GM12878 (cell line): ENCODE data around the gene MEGF11. TPM values are rescaled to one million over a fixed set of nuclear protein-coding genes. Genes with fewer than 3 reads are reported as not detected.

Experiments
- ATAC-seq: fragments of 200-7000 bp; cut with Tn5 transposase; 3 replicates; pipeline ENCODE4 v1.9.1; 2020; ENCODE audit warnings: mild to moderate bottlenecking, moderate library complexity
- BruUV-seq: library from RNA; stranded (reverse); fragments of 400-500 nt; replicated peaks from 2 replicates; lab custom pipeline; 2021; lab: Mats Ljungman, UMichigan
- CTCF ChIA-PET: fragments of 300-600 bp; sonication (Branson Sonifier 250); formaldehyde crosslinking; extraction: SDS; loops from one replicate; lab custom pipeline; 2021; ENCODE audit warnings: inconsistent platforms; lab: Yijun Ruan, JAX
- POLR2A ChIA-PET: fragments of 350-600 bp; formaldehyde crosslinking; extraction: SDS; loops from one replicate; lab custom pipeline; 2021; ENCODE audit warnings: inconsistent platforms; lab: Charles Lee
- RAD21 ChIA-PET: fragments of 300-600 bp; sonication (Branson Sonifier 250); formaldehyde crosslinking; loops from one replicate; lab custom pipeline; 2023; ENCODE audit warnings: antibody characterized with exemption; ENCODE audit not compliant: unreplicated experiment; lab: Charles Lee
- SMC1A ChIA-PET: fragments of 300-600 bp; sonication (Branson Sonifier 250); formaldehyde crosslinking; loops from one replicate; lab custom pipeline; 2023; ENCODE audit not compliant: unreplicated experiment, uncharacterized antibody; lab: Charles Lee
- DNase-seq: peaks from one replicate; pipeline ENCODE4 v3.0.0-alpha.2; 2011; ENCODE audit warnings: low read depth, low spot score
- FAIRE-seq: peaks from 3 replicates; lab custom pipeline; 2011; peaks lifted over from hg19 to GRCh38; lab: Jason Lieb, UNC
- H2AFZ ChIP-seq: 2 replicates; pipeline ENCODE4 v1.6.0; 2011; ENCODE audit warnings: low read depth, low read length, control low read depth; ENCODE audit not compliant: control insufficient read depth
- H3K27ac ChIP-seq: 2 replicates; pipeline ENCODE4 v1.5.1; 2011; ENCODE audit warnings: control low read depth; ENCODE audit not compliant: control insufficient read depth, insufficient read depth
- H3K27me3 ChIP-seq, 2 experiments: replicated peaks in 1 of 2; 2 replicates each; pipeline versions ENCODE4 v1.6.0 to v1.6.1; 2011; ENCODE audit warnings: low read length in 1 of 2; ENCODE audit not compliant: control insufficient read depth in 2 of 2, insufficient read depth in 2 of 2
- H3K36me3 ChIP-seq, 2 experiments: 2 replicates each; pipeline ENCODE4 v1.5.1; 2011; ENCODE audit warnings: low read length in 1 of 2; ENCODE audit not compliant: control insufficient read depth in 2 of 2, insufficient read depth in 2 of 2
- H3K4me1 ChIP-seq: 2 replicates; pipeline ENCODE4 v1.6.1; 2011; ENCODE audit warnings: mild to moderate bottlenecking, low read length, moderate library complexity, mixed read lengths; ENCODE audit not compliant: control insufficient read depth, insufficient read depth
- H3K4me2 ChIP-seq: 2 replicates; pipeline ENCODE4 v1.6.0; 2011; ENCODE audit warnings: control low read depth; ENCODE audit not compliant: control insufficient read depth, insufficient read depth
- H3K4me3 ChIP-seq: fragments of 200-600 bp; sonication (generic); 2 replicates; pipeline ENCODE4 v1.5.1; 2016
- H3K79me2 ChIP-seq: 2 replicates; pipeline ENCODE4 v1.6.0; 2011; ENCODE audit warnings: low read length; ENCODE audit not compliant: control insufficient read depth, insufficient read depth
- H3K9ac ChIP-seq: 2 replicates; pipeline ENCODE4 v1.8.0; 2011; ENCODE audit warnings: low read length, control low read depth, mixed read lengths; ENCODE audit not compliant: control insufficient read depth, insufficient read depth
- H3K9me3 ChIP-seq: replicated peaks from 3 replicates; pipeline ENCODE4 v1.5.1; 2011; ENCODE audit warnings: mild to moderate bottlenecking, low read length; ENCODE audit not compliant: control insufficient read depth, insufficient read depth
- H4K20me1 ChIP-seq: 2 replicates; pipeline ENCODE4 v1.6.0; 2011; ENCODE audit not compliant: control insufficient read depth, insufficient read depth
- BRCA1 ChIP-seq: IDR thresholded peaks from 2 replicates; pipeline ENCODE4 v1.6.1; 2011; ENCODE audit warnings: low read depth, low read length, improper control_type of control experiment
- CEBPB ChIP-seq, 2 experiments: fragments of 150-350 bp in 1 of 2; IDR thresholded peaks; 2 replicates each; pipeline ENCODE4 v1.6.1; 2012 to 2014; ENCODE audit warnings: low read depth in 2 of 2, low read length in 2 of 2, borderline replicate concordance in 1 of 2, inconsistent platforms in 1 of 2
- CTCF ChIP-seq, 3 experiments: IDR thresholded peaks in 2 of 3; conservative IDR thresholded peaks in 1 of 3; 2 replicates each; pipeline ENCODE4 v1.5.1; 2011; ENCODE audit warnings: low read depth in 3 of 3, low read length in 3 of 3, mild to moderate bottlenecking in 3 of 3, control low read depth in 2 of 3, moderate library complexity in 2 of 3, inconsistent platforms in 1 of 3, mixed read lengths in 1 of 3; ENCODE audit not compliant: control insufficient read depth in 2 of 3, insufficient read depth in 1 of 3; ENCODE audit errors: extremely low read depth in 1 of 3
- EED ChIP-seq: sonication (generic); IDR thresholded peaks from 2 replicates; pipeline ENCODE4 v1.6.1; 2016; ENCODE audit warnings: antibody characterized with exemption, low read depth
- HCFC1 ChIP-seq: fragments of 150-350 bp; IDR thresholded peaks from 2 replicates; pipeline ENCODE4 v1.6.1; 2014; ENCODE audit warnings: low read length
- IKZF2 ChIP-seq, 2 experiments: fragments of 450-650 bp; IDR thresholded peaks; 2 replicates each; pipeline ENCODE4 v1.6.1; 2017; ENCODE audit warnings: mild to moderate bottlenecking in 2 of 2, moderate library complexity in 2 of 2
- MTA3 ChIP-seq: IDR thresholded peaks from 2 replicates; pipeline ENCODE4 v1.6.1; 2012; ENCODE audit warnings: low read length, inconsistent platforms, borderline replicate concordance
- MYC ChIP-seq: IDR thresholded peaks from 2 replicates; pipeline ENCODE4 v1.6.1; 2011; ENCODE audit warnings: mild to moderate bottlenecking, low read length, moderate library complexity, inconsistent platforms; ENCODE audit not compliant: insufficient read depth, insufficient replicate concordance, insufficient read length, severe bottlenecking
- NFXL1 ChIP-seq: fragments of 450-650 bp; IDR thresholded peaks from 2 replicates; pipeline ENCODE4 v1.6.1; 2017; ENCODE audit warnings: antibody characterized with exemption, mild to moderate bottlenecking, borderline replicate concordance
- NR2C1 ChIP-seq: fragments of 450-650 bp; IDR thresholded peaks from 2 replicates; pipeline ENCODE4 v1.6.1; 2017; ENCODE audit warnings: antibody characterized with exemption, mild to moderate bottlenecking, moderate library complexity
- PAX8 ChIP-seq: fragments of 450-650 bp; IDR thresholded peaks from 2 replicates; pipeline ENCODE4 v1.6.1; 2017; ENCODE audit warnings: mild to moderate bottlenecking, moderate library complexity
- SMC3 ChIP-seq: IDR thresholded peaks from 2 replicates; pipeline ENCODE4 v1.6.1; 2011; ENCODE audit warnings: low read length, improper control_type of control experiment, borderline replicate concordance
- STAT3 ChIP-seq: IDR thresholded peaks from 2 replicates; pipeline ENCODE4 v1.6.1; 2011; ENCODE audit warnings: low read depth, low read length, improper control_type of control experiment
- ZNF24 ChIP-seq: fragments of 450-650 bp; IDR thresholded peaks from 2 replicates; pipeline ENCODE4 v1.6.1; 2017; ENCODE audit warnings: antibody characterized with exemption, mild to moderate bottlenecking
- ZNF592 ChIP-seq: fragments of 450-650 bp; IDR thresholded peaks from 2 replicates; pipeline ENCODE4 v1.6.1; 2017; ENCODE audit warnings: mild to moderate bottlenecking, moderate library complexity
- WGBS: methylation state at CpG from one replicate; pipeline ENCODE4 v1.1.6; 2016; ENCODE audit warnings: low lambda C conversion rate; ENCODE audit not compliant: insufficient replicate concordance, insufficient coverage; ENCODE audit errors: missing lambda C conversion rate; 5-methylcytosine and 5-hydroxymethylcytosine counted together
- in situ Hi-C: fragments of 300-500 bp; cut with MboI; formaldehyde crosslinking; loops from 9 replicates; pipeline ENCODE4 v1.14.3; 2018; ENCODE audit warnings: mixed read lengths
- intact Hi-C: fragments of 100-400 bp; cut with micrococcal nuclease; formaldehyde crosslinking; loops from one replicate; pipeline ENCODE4 v1.14.2; 2022; ENCODE audit not compliant: unreplicated experiment
- polyA plus RNA-seq, 11 experiments: library from polyadenylated mRNA; depleted of rRNA in 4 of 11; unstranded in 6 of 11; stranded (reverse) in 5 of 11; fragments of >200 nt; fragmentation: Nextera tagmentation in 4 of 11; fragmentation: Illumina TruSeq in 1 of 11; extraction: Ambion mirVana in 4 of 11; extraction: Trizol in 1 of 11; gene quantifications; 1 replicate in 1 of 11; 2 replicates in 10 of 11; pipeline versions ENCODE4 v1.2.1 to v1.2.3, GENCODE V29; 2011 to 2016; ENCODE audit warnings: inconsistent platforms in 2 of 11, missing spikeins in 2 of 11, low read depth in 1 of 11
- total RNA-seq, 4 experiments: library from RNA; depleted of rRNA in 3 of 4; stranded (reverse); fragments of >200 nt in 3 of 4; fragmentation: Illumina TruSeq in 1 of 4; extraction: Trizol in 1 of 4; gene quantifications; 2 replicates each; pipeline versions ENCODE4 v1.2.1 to v1.2.3, GENCODE V29; 2013 to 2021

The MEGF11 gene
- total and polyA plus RNA-seq, 10 of the 15 experiments (the other 5 are each of a cell fraction or from before 2014, with no cell fraction given) = 0.03 to 1.7 (median 0.49) TPM

GRCh38 chr15:66029650-66030049 is 223.9 kb downstream of the MEGF11 start:
- ChIA-PET POLR2A (no interaction called here), CTCF (no interaction called here), RAD21 (no interaction called here), SMC1A (no interaction called here)
- intact Hi-C loops (no loop called here), in situ Hi-C loops (no loop called here)
- Histone ChIP-seq H4K20me1 (no peaks in the 10 kb centered on the region), H3K4me1 (no peaks in the 10 kb centered on the region), H3K4me2 (no peak overlapping the region), H3K9me3 (no peaks in the 10 kb centered on the region; the same call in 2 of the 3 replicates), H3K9ac (no peak overlapping the region), H3K27ac (no peak overlapping the region), H2AFZ (no peak overlapping the region), H3K27me3 (no peaks in the 10 kb centered on the region; a peak in 2 of 4 replicates), H3K4me3 (no peak overlapping the region), H3K79me2 (no peaks in the 10 kb centered on the region), H3K36me3 (no peaks in the 10 kb centered on the region)
- no TSS peak for BruUV-seq
- FAIRE-seq (no peak), DNase-seq (no peak), ATAC-seq (no peak)
- 30% methylated on average over 4 of the region's 5 CpGs for WGBS
- TF ChIP-seq NFXL1 (no peak), MYC (no peak), SMC3 (no peak), IKZF2 (IDR thresholded peaks at IDR 0.05) (no peak), HCFC1 (no peak), ZNF592 (no peak), STAT3 (no peak), CEBPB (IDR thresholded peaks at IDR 0.05; ENCODE audit: borderline replicate concordance in 1 of 2, low read depth in 2 of 2, low read length in 2 of 2) (no peak), NR2C1 (no peak), BRCA1 (no peak), ZNF24 (no peak), PAX8 (no peak), EED (no peak), MTA3 (no peak), CTCF (IDR thresholded peaks at IDR 0.05 in 2 of 3, conservative IDR thresholded peaks at IDR 0.05 in 1 of 3; ENCODE audit: control insufficient read depth in 2 of 3, extremely low read depth in 1 of 3, insufficient read depth in 1 of 3, low read depth in 3 of 3, low read length in 3 of 3) (no peak)
